HepG2 (cell line): ENCODE measurements around the gene ZC3H18. TPM values are rescaled to one million over a fixed set of nuclear protein-coding genes. Genes with fewer than 3 reads are reported as not detected.

Experiments
- ARNT2 ChIP-seq: sonication (generic); formaldehyde crosslinking; IDR thresholded peaks from 2 replicates; pipeline ENCODE4 v1.8.0; 2022; ENCODE audit warnings: mild to moderate bottlenecking, low read depth, missing genetic modification reagents, moderate library complexity
- GZF1 ChIP-seq: sonication (generic); formaldehyde crosslinking; IDR thresholded peaks from 2 replicates; pipeline ENCODE4 v1.5.1; 2020; ENCODE audit warnings: mild to moderate bottlenecking, missing genetic modification reagents
- KAT2B ChIP-seq: fragments of 150-350 bp; IDR thresholded peaks from 2 replicates; pipeline ENCODE4 v1.6.1; 2014; ENCODE audit warnings: low read depth, low read length, borderline replicate concordance
- KDM5A ChIP-seq: fragments of 200-600 bp; sonication (generic); IDR thresholded peaks from 2 replicates; pipeline ENCODE4 v1.7.0; 2018; ENCODE audit warnings: antibody characterized with exemption, mild to moderate bottlenecking, low read length, borderline replicate concordance
- MED13 ChIP-seq: sonication (generic); formaldehyde crosslinking; IDR thresholded peaks from 2 replicates; pipeline ENCODE4 v1.5.0; 2020; ENCODE audit warnings: missing genetic modification reagents
- MXD4 ChIP-seq: IDR thresholded peaks from 2 replicates; pipeline ENCODE4 v1.6.1; 2016; ENCODE audit warnings: mild to moderate bottlenecking, missing biosample characterization, missing genetic modification reagents
- PRMT3 ChIP-seq: sonication (generic); formaldehyde crosslinking; IDR thresholded peaks from 2 replicates; pipeline ENCODE4 v1.8.1; 2022; ENCODE audit warnings: low read depth, mild to moderate bottlenecking, moderate library complexity, missing genetic modification reagents, borderline replicate concordance
- TERF1 ChIP-seq: sonication (generic); formaldehyde crosslinking; IDR thresholded peaks from 2 replicates; pipeline ENCODE4 v1.8.0; 2022; ENCODE audit warnings: mild to moderate bottlenecking, missing genetic modification reagents, moderate library complexity
- TFAP4 ChIP-seq: sonication (generic); IDR thresholded peaks from 2 replicates; pipeline ENCODE4 v1.6.1; 2016; ENCODE audit warnings: low read depth, borderline replicate concordance
- ZBTB38 ChIP-seq: sonication (generic); formaldehyde crosslinking; IDR thresholded peaks from 2 replicates; pipeline ENCODE4 v1.5.1; 2020; ENCODE audit warnings: mild to moderate bottlenecking, missing genetic modification reagents
- ZEB1 ChIP-seq: IDR thresholded peaks from 2 replicates; pipeline ENCODE4 v1.6.1; 2012; ENCODE audit warnings: mild to moderate bottlenecking, low read depth, inconsistent platforms; ENCODE audit not compliant: insufficient replicate concordance
- ZFP36L1 ChIP-seq: sonication (generic); formaldehyde crosslinking; IDR thresholded peaks from 2 replicates; pipeline ENCODE4 v1.8.0; 2022; ENCODE audit warnings: mild to moderate bottlenecking, missing genetic modification reagents, moderate library complexity
- ZNF101 ChIP-seq: sonication (generic); formaldehyde crosslinking; IDR thresholded peaks from 2 replicates; pipeline ENCODE4 v1.4.0; 2020; ENCODE audit warnings: mild to moderate bottlenecking, low read depth, missing genetic modification reagents, borderline replicate concordance
- ZNF276 ChIP-seq: sonication (generic); formaldehyde crosslinking; IDR thresholded peaks from 2 replicates; pipeline ENCODE4 v1.4.0; 2020; ENCODE audit warnings: mild to moderate bottlenecking, low read depth, missing genetic modification reagents
- polyA plus RNA-seq, 8 experiments: library from polyadenylated mRNA; depleted of rRNA in 3 of 8; stranded (reverse) in 7 of 8; unstranded in 1 of 8; fragments of >200 nt; fragmentation: Illumina TruSeq in 4 of 8; extraction: Trizol in 4 of 8; gene quantifications; 2 replicates each; pipeline versions ENCODE4 v1.2.1 to v1.2.3, GENCODE V29; 2011 to 2016; ENCODE audit warnings: low read depth in 4 of 8, missing spikeins in 1 of 8, mixed read lengths in 1 of 8; ENCODE audit not compliant: insufficient read depth in 1 of 8
- total RNA-seq, 5 experiments: library from RNA; depleted of rRNA; stranded (reverse); fragments of >200 nt; fragmentation: Illumina TruSeq; extraction: Trizol; gene quantifications; 2 replicates each; pipeline ENCODE4 v1.2.3, GENCODE V29; 2016; ENCODE audit warnings: low read depth in 1 of 5
- TF ChIP-seq, protein P1 (sequence below): fragments of 450-650 bp; IDR thresholded peaks from 2 replicates; pipeline ENCODE4 v1.6.1; 2016
- TF ChIP-seq, protein P2 (sequence below): sonication (generic); formaldehyde crosslinking; IDR thresholded peaks from 2 replicates; pipeline ENCODE4 v1.5.0; 2020; ENCODE audit warnings: missing genetic modification reagents
- TF ChIP-seq, protein P3 (sequence below): IDR thresholded peaks from 2 replicates; pipeline ENCODE4 v1.6.1; 2012; ENCODE audit warnings: low read depth, low read length, improper control_type of control experiment
- TF ChIP-seq, protein P4 (sequence below): sonication (generic); formaldehyde crosslinking; IDR thresholded peaks from 2 replicates; pipeline ENCODE4 v1.4.0; 2020; ENCODE audit warnings: mild to moderate bottlenecking, missing genetic modification reagents

The ZC3H18 gene
- total and polyA plus RNA-seq, 2 of the 13 experiments (the other 11 are each of a cell fraction or from before 2014, with no cell fraction given) = 11.2 to 27.4 TPM

GRCh38 chr16:88662843-88663606 lies 92.8 kb downstream of the ZC3H18 start, which contains the start of gene MVD (continued):
- TF ChIP-seq ZFP36L1 (peak; percentile 86; the same call in 1 of the 2 replicates), TERF1 (CRISPR knock-in tag) (no peak), ZNF101 (CRISPR knock-in tag) (no peak), KDM5A (peak; percentile 85), MXD4 (CRISPR knock-in tag) (peak; percentile 75; the same call in 1 of the 2 replicates), KAT2B (no peak), ARNT2 (peak; percentile 98), MED13 (CRISPR knock-in tag) (peak; percentile 37; the same call in 1 of the 2 replicates), ZNF276 (CRISPR knock-in tag) (peak; percentile 41; the same call in 1 of the 2 replicates), ZBTB38 (peak; percentile 60), TFAP4 (peak; percentile 33; the same call in 1 of the 2 replicates), ZEB1 (peak; percentile 83), PRMT3 (no peak; the same call in 1 of the 2 replicates), GZF1 (CRISPR knock-in tag) (peak; percentile 89; the same call in 1 of the 2 replicates)
- TF ChIP-seq, protein P1, sequence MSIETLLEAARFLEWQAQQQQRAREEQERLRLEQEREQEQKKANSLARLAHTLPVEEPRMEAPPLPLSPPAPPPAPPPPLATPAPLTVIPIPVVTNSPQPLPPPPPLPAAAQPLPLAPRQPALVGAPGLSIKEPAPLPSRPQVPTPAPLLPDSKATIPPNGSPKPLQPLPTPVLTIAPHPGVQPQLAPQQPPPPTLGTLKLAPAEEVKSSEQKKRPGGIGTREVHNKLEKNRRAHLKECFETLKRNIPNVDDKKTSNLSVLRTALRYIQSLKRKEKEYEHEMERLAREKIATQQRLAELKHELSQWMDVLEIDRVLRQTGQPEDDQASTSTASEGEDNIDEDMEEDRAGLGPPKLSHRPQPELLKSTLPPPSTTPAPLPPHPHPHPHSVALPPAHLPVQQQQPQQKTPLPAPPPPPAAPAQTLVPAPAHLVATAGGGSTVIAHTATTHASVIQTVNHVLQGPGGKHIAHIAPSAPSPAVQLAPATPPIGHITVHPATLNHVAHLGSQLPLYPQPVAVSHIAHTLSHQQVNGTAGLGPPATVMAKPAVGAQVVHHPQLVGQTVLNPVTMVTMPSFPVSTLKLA = peak; percentile 82
- TF ChIP-seq, protein P2, sequence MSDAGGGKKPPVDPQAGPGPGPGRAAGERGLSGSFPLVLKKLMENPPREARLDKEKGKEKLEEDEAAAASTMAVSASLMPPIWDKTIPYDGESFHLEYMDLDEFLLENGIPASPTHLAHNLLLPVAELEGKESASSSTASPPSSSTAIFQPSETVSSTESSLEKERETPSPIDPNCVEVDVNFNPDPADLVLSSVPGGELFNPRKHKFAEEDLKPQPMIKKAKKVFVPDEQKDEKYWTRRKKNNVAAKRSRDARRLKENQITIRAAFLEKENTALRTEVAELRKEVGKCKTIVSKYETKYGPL = peak; percentile 58; the same call in 1 of the 2 replicates
- TF ChIP-seq, protein P3, sequence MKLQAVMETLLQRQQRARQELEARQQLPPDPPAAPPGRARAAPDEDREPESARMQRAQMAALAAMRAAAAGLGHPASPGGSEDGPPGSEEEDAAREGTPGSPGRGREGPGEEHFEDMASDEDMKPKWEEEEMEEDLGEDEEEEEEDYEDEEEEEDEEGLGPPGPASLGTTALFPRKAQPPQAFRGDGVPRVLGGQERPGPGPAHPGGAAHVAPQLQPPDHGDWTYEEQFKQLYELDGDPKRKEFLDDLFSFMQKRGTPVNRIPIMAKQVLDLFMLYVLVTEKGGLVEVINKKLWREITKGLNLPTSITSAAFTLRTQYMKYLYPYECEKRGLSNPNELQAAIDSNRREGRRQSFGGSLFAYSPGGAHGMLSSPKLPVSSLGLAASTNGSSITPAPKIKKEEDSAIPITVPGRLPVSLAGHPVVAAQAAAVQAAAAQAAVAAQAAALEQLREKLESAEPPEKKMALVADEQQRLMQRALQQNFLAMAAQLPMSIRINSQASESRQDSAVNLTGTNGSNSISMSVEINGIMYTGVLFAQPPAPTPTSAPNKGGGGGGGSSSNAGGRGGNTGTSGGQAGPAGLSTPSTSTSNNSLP = peak; percentile 14; the same call in 1 of the 2 replicates
- TF ChIP-seq, protein P4, sequence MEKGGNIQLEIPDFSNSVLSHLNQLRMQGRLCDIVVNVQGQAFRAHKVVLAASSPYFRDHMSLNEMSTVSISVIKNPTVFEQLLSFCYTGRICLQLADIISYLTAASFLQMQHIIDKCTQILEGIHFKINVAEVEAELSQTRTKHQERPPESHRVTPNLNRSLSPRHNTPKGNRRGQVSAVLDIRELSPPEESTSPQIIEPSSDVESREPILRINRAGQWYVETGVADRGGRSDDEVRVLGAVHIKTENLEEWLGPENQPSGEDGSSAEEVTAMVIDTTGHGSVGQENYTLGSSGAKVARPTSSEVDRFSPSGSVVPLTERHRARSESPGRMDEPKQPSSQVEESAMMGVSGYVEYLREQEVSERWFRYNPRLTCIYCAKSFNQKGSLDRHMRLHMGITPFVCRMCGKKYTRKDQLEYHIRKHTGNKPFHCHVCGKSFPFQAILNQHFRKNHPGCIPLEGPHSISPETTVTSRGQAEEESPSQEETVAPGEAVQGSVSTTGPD (CRISPR knock-in tag) = no peak
